Body of pancreas (tissue), 4 donors: ENCODE results near the gene FNDC3B. TPM values are rescaled to one million over a fixed set of nuclear protein-coding genes. Genes with fewer than 3 reads are reported as not detected.

Experiments
- ATAC-seq: fragments of 150-250 bp; one replicate; pipeline ENCODE4 v1.9.1; 2016
- DNase-seq, 4 donors: peaks; one replicate each; pipeline ENCODE4 v3.0.0-alpha.2; 2019
- H3K27ac ChIP-seq, 4 donors: fragments of 200-600 bp; sonication (generic); 1 replicate in 3 of 4; 2 replicates in 1 of 4; pipeline versions ENCODE4 v1.5.1 to v1.6.1; 2016 to 2019; ENCODE audit warnings: mild to moderate bottlenecking in 1 of 4, mixed read lengths in 1 of 4, moderate library complexity in 1 of 4
- H3K27me3 ChIP-seq, 2 donors: fragments of 200-600 bp; sonication (generic); one replicate each; pipeline ENCODE4 v1.6.0; 2016; ENCODE audit warnings: mild to moderate bottlenecking in 1 of 2
- H3K36me3 ChIP-seq, 2 donors: fragments of 200-600 bp; sonication (generic); replicated peaks in 1 of 2; 2 replicates each; pipeline ENCODE4 v1.5.1; 2016; ENCODE audit warnings: low read depth in 2 of 2; ENCODE audit not compliant: insufficient read depth in 1 of 2
- H3K4me1 ChIP-seq: fragments of 200-600 bp; sonication (generic); one replicate; pipeline ENCODE4 v1.6.0; 2016
- H3K4me3 ChIP-seq, 2 donors: fragments of 200-600 bp; sonication (generic); 1 replicate in 1 of 2; 2 replicates in 1 of 2; pipeline ENCODE4 v1.5.1; 2016 to 2019
- H3K9me3 ChIP-seq, 3 donors: fragments of 200-600 bp; sonication (generic); 1 replicate in 2 of 3; 2 replicates in 1 of 3; pipeline ENCODE4 v1.5.1; 2016
- CTCF ChIP-seq, 7 experiments: fragments of 450-650 bp in 4 of 7; fragments of 200-600 bp in 3 of 7; sonication (generic) in 3 of 7; IDR thresholded peaks; one replicate each; pipeline ENCODE4 v1.5.1; 2016 to 2019; ENCODE audit warnings: antibody characterized with exemption in 7 of 7
- POLR2A ChIP-seq, 3 donors: fragments of 450-650 bp; IDR thresholded peaks; one replicate each; pipeline ENCODE4 v1.6.1; 2016; ENCODE audit warnings: antibody characterized with exemption in 3 of 3, mild to moderate bottlenecking in 2 of 3
- WGBS, 2 donors: methylation state at CpG; one replicate each; pipeline ENCODE4 v1.1.5; 2017; 5-methylcytosine and 5-hydroxymethylcytosine counted together
- intact Hi-C: fragments of 100-400 bp; cut with DNase I; formaldehyde crosslinking; loops from one replicate; pipeline ENCODE4 v1.15.1; 2023
- total RNA-seq, 2 donors: library from RNA; depleted of rRNA; stranded (reverse); fragments of >200 nt; gene quantifications; one replicate each; pipeline ENCODE4 v1.1.0, GENCODE V29; 2016

Gene FNDC3B
- total RNA-seq, 2 donors from 2014 or later = 64.3 to 86.0 TPM

- Histone ChIP-seq H3K27me3 (no peaks in the 10 kb centered on the region), H3K9me3 (no peaks in the 10 kb centered on the region), H3K4me3 (no peak overlapping the region), H3K36me3 (no peaks in the 10 kb centered on the region), H3K4me1 (peaks cover 76% of the 10 kb centered on the region), H3K27ac (peak overlapping the region in 1 of 4 donors; percentile 4)
- intact Hi-C loops = no loop called here
- peak; percentile 61 for ATAC-seq
- WGBS, 2 donors = 9% methylated on average over 4 of the region's 4 CpGs
- TF ChIP-seq POLR2A (IDR thresholded peaks at IDR 0.05) = no peak
- DNase-seq = peak in 3 of 4 donors; percentile 33 to 55 (median 42)
These were observed 35.2 kb downstream of the FNDC3B start for GRCh38 chr3:172074586-172074985.

DNA sequence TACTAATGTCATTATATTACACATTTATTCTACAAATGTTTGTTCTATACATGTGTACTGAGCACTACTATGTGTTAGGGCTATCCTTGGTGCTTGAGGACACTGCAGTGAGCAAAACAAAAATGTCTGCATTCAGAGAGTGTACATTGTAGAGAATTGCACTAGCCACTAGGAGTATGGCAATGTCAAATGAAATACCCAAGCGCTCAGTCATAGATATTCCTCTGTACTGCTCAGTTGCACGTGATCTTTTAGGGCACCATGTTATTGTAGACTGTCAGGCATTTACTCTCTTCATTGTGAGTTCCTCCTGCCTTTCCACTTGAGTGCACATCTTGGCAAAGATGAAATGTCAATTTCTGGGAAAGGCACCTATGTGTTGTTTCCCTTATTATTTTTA, 36.8 kb downstream of the FNDC3B start:
- H3K4me1 ChIP-seq = peaks cover 75% of the 10 kb centered on the region
- H3K36me3 ChIP-seq = no peaks in the 10 kb centered on the region
- H3K27me3 ChIP-seq = no peaks in the 10 kb centered on the region
- no peaks in the 10 kb centered on the region for H3K9me3 ChIP-seq
- H3K4me3 ChIP-seq = no peak overlapping the region
- DNase-seq = no peak
- WGBS, 2 donors = 77% methylated on average over 2 of the region's 2 CpGs
- no peak overlapping the region for H3K27ac ChIP-seq
- intact Hi-C loops = no loop called here
- ATAC-seq = no peak
- no peak for TF ChIP-seq CTCF (IDR thresholded peaks at IDR 0.05)
- no peak for TF ChIP-seq POLR2A (IDR thresholded peaks at IDR 0.05)

- Histone ChIP-seq H3K27me3 (no peaks in the 10 kb centered on the region), H3K27ac (no peak overlapping the region), H3K9me3 (no peaks in the 10 kb centered on the region), H3K36me3 (no peaks in the 10 kb centered on the region), H3K4me3 (no peak overlapping the region), H3K4me1 (peaks cover 76% of the 10 kb centered on the region)
- intact Hi-C loops = no loop called here
- 78 to 81% methylated on average over 4 of the region's 4 CpGs for WGBS, 2 donors
- TF ChIP-seq POLR2A (IDR thresholded peaks at IDR 0.05) = no peak
- no peak for TF ChIP-seq CTCF (IDR thresholded peaks at IDR 0.05)
- no peak for ATAC-seq
- DNase-seq = no peak
These were observed 37.9 kb downstream of the FNDC3B start for GRCh38 chr3:172077197-172077757.

- Histone ChIP-seq H3K27me3 (no peaks in the 10 kb centered on the region), H3K9me3 (no peaks in the 10 kb centered on the region), H3K4me1 (peaks cover 74% of the 10 kb centered on the region), H3K27ac (no peak overlapping the region), H3K36me3 (no peaks in the 10 kb centered on the region), H3K4me3 (no peak overlapping the region)
- TF ChIP-seq CTCF (IDR thresholded peaks at IDR 0.05) (no peak), POLR2A (IDR thresholded peaks at IDR 0.05) (no peak)
- 67% methylated on average over 4 of the region's 4 CpGs for WGBS, 2 donors
- ATAC-seq = no peak
- no peak for DNase-seq
- intact Hi-C loops = no loop called here
These were observed 38.9 kb downstream of the FNDC3B start for GRCh38 chr3:172078244-172078643.

GRCh38 chr3:172078721-172079120, 39.3 kb downstream of the FNDC3B start:
- H3K4me1 ChIP-seq = peaks cover 70% of the 10 kb centered on the region
- no peak overlapping the region for H3K4me3 ChIP-seq
- ATAC-seq = no peak
- H3K9me3 ChIP-seq = no peaks in the 10 kb centered on the region
- WGBS, 2 donors = 28 to 44% methylated on average over 6 of the region's 6 CpGs
- intact Hi-C loops = no loop called here
- H3K36me3 ChIP-seq = no peaks in the 10 kb centered on the region
- no peaks in the 10 kb centered on the region for H3K27me3 ChIP-seq
- no peak overlapping the region for H3K27ac ChIP-seq
- DNase-seq = no peak
- TF ChIP-seq CTCF (IDR thresholded peaks at IDR 0.05) (no peak), POLR2A (IDR thresholded peaks at IDR 0.05) (no peak)
